ENCODE results near the gene ST3GAL4. TPM values are rescaled to one million over a fixed set of nuclear protein-coding genes. Genes with fewer than 3 reads are reported as not detected.
"Not testable (repeated sequence)": the region's sequence is repeated elsewhere in the genome, so short reads cannot be mapped to it uniquely, and the experiment has no call there.

The ST3GAL4 gene
- total RNA-seq, 1 donor from 2014 or later = 39.2 TPM

GRCh38 chr11:126375726-126376125 lies 20.2 kb downstream of the ST3GAL4 start:
- TF ChIP-seq, protein P1, sequence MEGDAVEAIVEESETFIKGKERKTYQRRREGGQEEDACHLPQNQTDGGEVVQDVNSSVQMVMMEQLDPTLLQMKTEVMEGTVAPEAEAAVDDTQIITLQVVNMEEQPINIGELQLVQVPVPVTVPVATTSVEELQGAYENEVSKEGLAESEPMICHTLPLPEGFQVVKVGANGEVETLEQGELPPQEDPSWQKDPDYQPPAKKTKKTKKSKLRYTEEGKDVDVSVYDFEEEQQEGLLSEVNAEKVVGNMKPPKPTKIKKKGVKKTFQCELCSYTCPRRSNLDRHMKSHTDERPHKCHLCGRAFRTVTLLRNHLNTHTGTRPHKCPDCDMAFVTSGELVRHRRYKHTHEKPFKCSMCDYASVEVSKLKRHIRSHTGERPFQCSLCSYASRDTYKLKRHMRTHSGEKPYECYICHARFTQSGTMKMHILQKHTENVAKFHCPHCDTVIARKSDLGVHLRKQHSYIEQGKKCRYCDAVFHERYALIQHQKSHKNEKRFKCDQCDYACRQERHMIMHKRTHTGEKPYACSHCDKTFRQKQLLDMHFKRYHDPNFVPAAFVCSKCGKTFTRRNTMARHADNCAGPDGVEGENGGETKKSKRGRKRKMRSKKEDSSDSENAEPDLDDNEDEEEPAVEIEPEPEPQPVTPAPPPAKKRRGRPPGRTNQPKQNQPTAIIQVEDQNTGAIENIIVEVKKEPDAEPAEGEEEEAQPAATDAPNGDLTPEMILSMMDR (IDR thresholded peaks at IDR 0.05) = no peak
- no peaks in the 10 kb centered on the region for H3K27me3 ChIP-seq
- no peak overlapping the region for H3K4me3 ChIP-seq
- H3K36me3 ChIP-seq = no peaks in the 10 kb centered on the region
- DNase-seq (no peak), ATAC-seq (no peak)
- intact Hi-C loops (cut with DNase I) = no loop called here
- no peak overlapping the region for H3K27ac ChIP-seq
- no peaks in the 10 kb centered on the region for H3K9me3 ChIP-seq
- peaks cover 10% of the 10 kb centered on the region for H3K4me1 ChIP-seq

DNA sequence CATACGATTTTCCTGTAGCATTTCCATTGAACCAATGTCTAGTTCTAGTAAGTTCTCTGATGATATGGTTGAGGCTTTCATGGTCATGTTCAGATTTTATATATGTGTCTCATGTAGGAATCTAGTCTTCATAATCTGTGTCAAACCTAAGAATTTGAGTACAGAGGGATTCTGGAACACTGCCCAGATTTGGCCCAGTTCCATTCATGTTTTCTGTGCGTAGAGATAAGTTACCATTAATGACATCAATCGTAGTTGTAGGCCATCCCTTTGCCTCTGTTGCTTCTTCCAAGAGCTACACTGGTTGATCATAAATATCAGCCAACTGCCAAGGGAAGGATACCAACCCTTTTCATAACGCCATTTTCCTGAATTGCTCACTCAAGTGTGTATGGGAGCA lies 23.3 kb downstream of the ST3GAL4 start:
- Histone ChIP-seq H3K4me3 (no peak overlapping the region), H3K27me3 (no peaks in the 10 kb centered on the region), H3K36me3 (no peaks in the 10 kb centered on the region), H3K27ac (no peak overlapping the region), H3K4me1 (peaks cover 3% of the 10 kb centered on the region), H3K9me3 (no peaks in the 10 kb centered on the region)
- TF ChIP-seq, protein P1 (IDR thresholded peaks at IDR 0.05) = no peak
- ATAC-seq = no peak
- intact Hi-C loops (cut with DNase I) = no loop called here
- DNase-seq = no peak

DNA sequence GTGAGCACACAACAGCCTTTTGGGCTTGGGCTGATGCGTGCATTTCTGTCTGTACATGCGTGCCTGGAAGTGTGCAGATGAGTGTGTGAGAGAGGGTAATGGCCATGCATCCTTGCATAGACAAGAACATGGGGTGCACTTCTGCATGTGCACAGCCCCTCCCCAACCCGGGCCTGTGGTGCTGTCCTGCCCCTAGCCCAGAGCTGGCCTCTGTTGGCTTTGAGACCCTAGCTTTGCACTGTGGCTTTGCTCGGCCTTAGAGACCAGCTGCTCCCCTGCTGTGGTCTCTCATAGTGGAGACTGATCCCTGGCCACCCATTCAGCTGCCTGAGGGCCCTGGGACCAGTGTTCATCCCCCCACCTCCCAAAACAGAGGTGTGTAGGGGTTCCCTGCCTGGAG lies 25.4 kb downstream of the ST3GAL4 start:
- TF ChIP-seq, protein P1 (IDR thresholded peaks at IDR 0.05) = no peak
- no peaks in the 10 kb centered on the region for H3K36me3 ChIP-seq
- H3K27ac ChIP-seq = no peak overlapping the region
- ATAC-seq = no peak
- DNase-seq = peak; percentile 50
- no peaks in the 10 kb centered on the region for H3K27me3 ChIP-seq
- intact Hi-C loops (cut with DNase I) = no loop called here
- no peak overlapping the region for H3K4me3 ChIP-seq
- H3K4me1 ChIP-seq = peaks cover under 1% of the 10 kb centered on the region
- H3K9me3 ChIP-seq = no peaks in the 10 kb centered on the region

- H3K27me3 ChIP-seq; DNase-seq; H3K27ac ChIP-seq; H3K9me3 ChIP-seq; intact Hi-C loops (cut with DNase I); H3K36me3 ChIP-seq; H3K4me3 ChIP-seq: not testable (repeated sequence)
- peak; percentile 33 for ATAC-seq
- peaks cover 11% of the 10 kb centered on the region for H3K4me1 ChIP-seq
These were observed 26.5 kb downstream of the ST3GAL4 start for GRCh38 chr11:126381960-126382359.

GRCh38 chr11:126382641-126383040 lies 27.2 kb downstream of the ST3GAL4 start:
- H3K27ac ChIP-seq; intact Hi-C loops (cut with DNase I); H3K9me3 ChIP-seq; H3K4me3 ChIP-seq; ATAC-seq; H3K36me3 ChIP-seq; H3K27me3 ChIP-seq: not testable (repeated sequence)
- peaks cover 16% of the 10 kb centered on the region for H3K4me1 ChIP-seq
- DNase-seq = peak; percentile 34

- DNase-seq = peak; percentile 63
- TF ChIP-seq, protein P1 (IDR thresholded peaks at IDR 0.05) = no peak
- ATAC-seq = no peak
- Histone ChIP-seq H3K9me3 (no peaks in the 10 kb centered on the region), H3K4me3 (no peak overlapping the region), H3K27ac (no peak overlapping the region), H3K27me3 (no peaks in the 10 kb centered on the region), H3K4me1 (peaks cover 16% of the 10 kb centered on the region), H3K36me3 (no peaks in the 10 kb centered on the region)
- intact Hi-C loops (cut with DNase I) = no loop called here
These were observed 28.2 kb downstream of the ST3GAL4 start for GRCh38 chr11:126383339-126384335.

Data from upper lobe of right lung (tissue), 1 donor.